Gastrocnemius medialis (tissue), 4 donors: ENCODE measurements around the gene UROC1.

Experiments
- POLR2A ChIP-seq, 2 donors: fragments of 450-650 bp; IDR thresholded peaks; one replicate each; pipeline ENCODE4 v1.6.1; 2017; ENCODE audit warnings: antibody characterized with exemption in 2 of 2, mild to moderate bottlenecking in 2 of 2, moderate library complexity in 2 of 2
- TF ChIP-seq, protein P1 (sequence below), 5 experiments: fragments of 450-650 bp in 3 of 5; fragments of 200-600 bp in 2 of 5; sonication (generic) in 2 of 5; IDR thresholded peaks in 4 of 5; conservative IDR thresholded peaks in 1 of 5; 1 replicate in 4 of 5; 2 replicates in 1 of 5; pipeline ENCODE4 v1.5.1; 2016 to 2019; ENCODE audit warnings: antibody characterized with exemption in 5 of 5, mild to moderate bottlenecking in 3 of 5, moderate library complexity in 3 of 5

DNA sequence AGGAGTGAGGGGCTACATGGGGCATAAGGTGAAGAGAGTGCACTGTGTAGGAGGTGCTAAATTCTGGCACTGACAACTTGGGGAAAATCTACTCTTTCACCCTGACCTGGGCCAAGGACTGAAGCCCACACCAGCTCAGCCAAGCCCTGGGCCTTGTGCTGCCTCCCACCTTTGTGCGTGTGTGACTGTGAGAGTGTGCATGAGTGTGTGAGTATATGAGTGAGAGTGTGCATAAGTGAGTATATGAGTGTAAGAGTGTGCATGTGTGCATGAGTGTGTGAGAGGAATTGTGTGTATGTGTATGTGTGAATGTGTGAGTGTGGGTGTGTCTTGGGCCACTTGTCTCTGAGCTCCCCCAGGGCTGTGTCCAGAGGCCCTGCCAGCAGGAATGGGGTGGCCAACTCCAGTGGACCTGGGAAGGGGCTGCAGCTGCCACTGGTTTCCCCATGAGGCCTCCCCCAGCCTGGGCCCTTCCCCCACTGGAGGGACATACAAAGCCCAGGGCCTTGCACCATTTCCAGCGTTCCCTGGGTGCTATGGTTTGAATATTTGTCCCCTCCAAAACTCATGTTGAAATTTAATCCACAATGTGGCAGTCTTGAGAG lies 26.0 kb upstream of the UROC1 start:
- no peak for TF ChIP-seq POLR2A (IDR thresholded peaks at IDR 0.05)
- TF ChIP-seq, protein P1, sequence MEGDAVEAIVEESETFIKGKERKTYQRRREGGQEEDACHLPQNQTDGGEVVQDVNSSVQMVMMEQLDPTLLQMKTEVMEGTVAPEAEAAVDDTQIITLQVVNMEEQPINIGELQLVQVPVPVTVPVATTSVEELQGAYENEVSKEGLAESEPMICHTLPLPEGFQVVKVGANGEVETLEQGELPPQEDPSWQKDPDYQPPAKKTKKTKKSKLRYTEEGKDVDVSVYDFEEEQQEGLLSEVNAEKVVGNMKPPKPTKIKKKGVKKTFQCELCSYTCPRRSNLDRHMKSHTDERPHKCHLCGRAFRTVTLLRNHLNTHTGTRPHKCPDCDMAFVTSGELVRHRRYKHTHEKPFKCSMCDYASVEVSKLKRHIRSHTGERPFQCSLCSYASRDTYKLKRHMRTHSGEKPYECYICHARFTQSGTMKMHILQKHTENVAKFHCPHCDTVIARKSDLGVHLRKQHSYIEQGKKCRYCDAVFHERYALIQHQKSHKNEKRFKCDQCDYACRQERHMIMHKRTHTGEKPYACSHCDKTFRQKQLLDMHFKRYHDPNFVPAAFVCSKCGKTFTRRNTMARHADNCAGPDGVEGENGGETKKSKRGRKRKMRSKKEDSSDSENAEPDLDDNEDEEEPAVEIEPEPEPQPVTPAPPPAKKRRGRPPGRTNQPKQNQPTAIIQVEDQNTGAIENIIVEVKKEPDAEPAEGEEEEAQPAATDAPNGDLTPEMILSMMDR (IDR thresholded peaks at IDR 0.05 in 4 of 5, conservative IDR thresholded peaks at IDR 0.05 in 1 of 5) = no peak
